H1 (cell line): Measurements from ENCODE around the gene PPP1R3F. TPM values are rescaled to one million over a fixed set of nuclear protein-coding genes. Genes with fewer than 3 reads are reported as not detected.

Experiments used
- ASH2L ChIP-seq: fragments of 200-600, 300-600 bp; sonication (generic); IDR thresholded peaks from one replicate; pipeline ENCODE4 v1.7.1; 2017; ENCODE audit warnings: low read length
- CBX5 ChIP-seq: fragments of 300-800, 300-1000 bp; sonication (generic); IDR thresholded peaks from 2 replicates; pipeline ENCODE4 v1.7.1; 2016; ENCODE audit warnings: antibody characterized with exemption, low read length, low read depth
- CTBP2 ChIP-seq: IDR thresholded peaks from 2 replicates; pipeline ENCODE4 v1.7.0; 2011; ENCODE audit warnings: borderline replicate concordance, mild to moderate bottlenecking, moderate library complexity, mixed read lengths, low read length; ENCODE audit not compliant: insufficient read depth, insufficient read length
- KDM4A ChIP-seq: IDR thresholded peaks from one replicate; pipeline ENCODE4 v1.7.1; 2012; ENCODE audit warnings: low read depth, mild to moderate bottlenecking, moderate library complexity, low read length, inconsistent platforms; ENCODE audit not compliant: severe bottlenecking
- RAD21 ChIP-seq, 2 experiments: IDR thresholded peaks in 1 of 2; conservative IDR thresholded peaks in 1 of 2; 2 replicates each; pipeline ENCODE4 v1.6.1; 2011; ENCODE audit warnings: low read depth in 2 of 2, low read length in 2 of 2, improper control_type of control experiment in 1 of 2, inconsistent platforms in 1 of 2, mild to moderate bottlenecking in 1 of 2, moderate library complexity in 1 of 2
- RFX5 ChIP-seq: IDR thresholded peaks from 2 replicates; pipeline ENCODE4 v1.6.1; 2011; ENCODE audit warnings: low read depth, low read length, improper control_type of control experiment, borderline replicate concordance
- SIX5 ChIP-seq: IDR thresholded peaks from 2 replicates; pipeline ENCODE4 v1.6.1; 2011; ENCODE audit warnings: mild to moderate bottlenecking, low read depth, low read length
- polyA plus RNA-seq, 7 experiments: library from polyadenylated mRNA; depleted of rRNA in 3 of 7; stranded (reverse) in 5 of 7; unstranded in 2 of 7; fragments of >200 nt in 5 of 7; fragments of 200-250 nt in 2 of 7; gene quantifications; 1 replicate in 5 of 7; 2 replicates in 1 of 7; 4 replicates in 1 of 7; pipeline versions ENCODE4 v1.2.1 to v1.2.3, GENCODE V29; 2011 to 2013; ENCODE audit warnings: missing spikeins in 2 of 7, mixed read lengths in 2 of 7
- total RNA-seq: library from RNA; stranded (reverse); fragmentation: NEBNext Ultra II Directional; extraction: Animal tissue kit (Norgen Biotek cat#: 25700); gene quantifications from 2 replicates; pipeline ENCODE4 v1.2.1, GENCODE V29; 2021
- TF ChIP-seq, protein P1 (sequence below): fragments of 300-600 bp; sonication (generic); IDR thresholded peaks from 2 replicates; pipeline ENCODE4 v1.7.1; 2012; ENCODE audit warnings: low read length, moderate library complexity, mild to moderate bottlenecking, inconsistent platforms; ENCODE audit not compliant: insufficient replicate concordance
- TF ChIP-seq, protein P2 (sequence below): IDR thresholded peaks from 2 replicates; pipeline ENCODE4 v1.6.1; 2011; ENCODE audit warnings: low read depth, mild to moderate bottlenecking, low read length; ENCODE audit not compliant: insufficient read depth
- TF ChIP-seq, protein P3 (sequence below): IDR thresholded peaks from 2 replicates; pipeline ENCODE4 v1.6.1; 2011; ENCODE audit warnings: low read length, improper control_type of control experiment

The PPP1R3F gene
- total and polyA plus RNA-seq, 2 of the 8 experiments (the other 6 are each of a cell fraction or from before 2014, with no cell fraction given) = 5.1 to 6.8 TPM

DNA sequence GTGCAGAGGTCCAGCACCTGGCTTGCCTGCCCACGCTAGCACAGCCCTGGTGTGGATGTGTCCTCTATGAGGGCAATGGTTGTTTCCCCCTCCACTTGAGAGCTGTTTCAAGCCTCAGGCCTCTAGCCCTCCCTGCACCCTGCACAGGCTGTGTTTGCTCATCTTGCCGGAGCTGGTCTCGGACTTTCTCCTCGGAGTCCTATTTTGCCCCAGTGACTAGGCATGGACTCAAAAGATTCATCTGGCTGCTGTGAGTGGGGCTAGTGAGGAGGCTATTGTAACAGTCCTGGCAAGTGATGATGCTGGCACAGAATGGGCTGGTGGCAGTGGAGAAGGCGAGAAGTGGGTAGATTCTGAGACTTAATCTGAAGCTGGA lies 10.9 kb upstream of the PPP1R3F start (continued):
- TF ChIP-seq, protein P1, sequence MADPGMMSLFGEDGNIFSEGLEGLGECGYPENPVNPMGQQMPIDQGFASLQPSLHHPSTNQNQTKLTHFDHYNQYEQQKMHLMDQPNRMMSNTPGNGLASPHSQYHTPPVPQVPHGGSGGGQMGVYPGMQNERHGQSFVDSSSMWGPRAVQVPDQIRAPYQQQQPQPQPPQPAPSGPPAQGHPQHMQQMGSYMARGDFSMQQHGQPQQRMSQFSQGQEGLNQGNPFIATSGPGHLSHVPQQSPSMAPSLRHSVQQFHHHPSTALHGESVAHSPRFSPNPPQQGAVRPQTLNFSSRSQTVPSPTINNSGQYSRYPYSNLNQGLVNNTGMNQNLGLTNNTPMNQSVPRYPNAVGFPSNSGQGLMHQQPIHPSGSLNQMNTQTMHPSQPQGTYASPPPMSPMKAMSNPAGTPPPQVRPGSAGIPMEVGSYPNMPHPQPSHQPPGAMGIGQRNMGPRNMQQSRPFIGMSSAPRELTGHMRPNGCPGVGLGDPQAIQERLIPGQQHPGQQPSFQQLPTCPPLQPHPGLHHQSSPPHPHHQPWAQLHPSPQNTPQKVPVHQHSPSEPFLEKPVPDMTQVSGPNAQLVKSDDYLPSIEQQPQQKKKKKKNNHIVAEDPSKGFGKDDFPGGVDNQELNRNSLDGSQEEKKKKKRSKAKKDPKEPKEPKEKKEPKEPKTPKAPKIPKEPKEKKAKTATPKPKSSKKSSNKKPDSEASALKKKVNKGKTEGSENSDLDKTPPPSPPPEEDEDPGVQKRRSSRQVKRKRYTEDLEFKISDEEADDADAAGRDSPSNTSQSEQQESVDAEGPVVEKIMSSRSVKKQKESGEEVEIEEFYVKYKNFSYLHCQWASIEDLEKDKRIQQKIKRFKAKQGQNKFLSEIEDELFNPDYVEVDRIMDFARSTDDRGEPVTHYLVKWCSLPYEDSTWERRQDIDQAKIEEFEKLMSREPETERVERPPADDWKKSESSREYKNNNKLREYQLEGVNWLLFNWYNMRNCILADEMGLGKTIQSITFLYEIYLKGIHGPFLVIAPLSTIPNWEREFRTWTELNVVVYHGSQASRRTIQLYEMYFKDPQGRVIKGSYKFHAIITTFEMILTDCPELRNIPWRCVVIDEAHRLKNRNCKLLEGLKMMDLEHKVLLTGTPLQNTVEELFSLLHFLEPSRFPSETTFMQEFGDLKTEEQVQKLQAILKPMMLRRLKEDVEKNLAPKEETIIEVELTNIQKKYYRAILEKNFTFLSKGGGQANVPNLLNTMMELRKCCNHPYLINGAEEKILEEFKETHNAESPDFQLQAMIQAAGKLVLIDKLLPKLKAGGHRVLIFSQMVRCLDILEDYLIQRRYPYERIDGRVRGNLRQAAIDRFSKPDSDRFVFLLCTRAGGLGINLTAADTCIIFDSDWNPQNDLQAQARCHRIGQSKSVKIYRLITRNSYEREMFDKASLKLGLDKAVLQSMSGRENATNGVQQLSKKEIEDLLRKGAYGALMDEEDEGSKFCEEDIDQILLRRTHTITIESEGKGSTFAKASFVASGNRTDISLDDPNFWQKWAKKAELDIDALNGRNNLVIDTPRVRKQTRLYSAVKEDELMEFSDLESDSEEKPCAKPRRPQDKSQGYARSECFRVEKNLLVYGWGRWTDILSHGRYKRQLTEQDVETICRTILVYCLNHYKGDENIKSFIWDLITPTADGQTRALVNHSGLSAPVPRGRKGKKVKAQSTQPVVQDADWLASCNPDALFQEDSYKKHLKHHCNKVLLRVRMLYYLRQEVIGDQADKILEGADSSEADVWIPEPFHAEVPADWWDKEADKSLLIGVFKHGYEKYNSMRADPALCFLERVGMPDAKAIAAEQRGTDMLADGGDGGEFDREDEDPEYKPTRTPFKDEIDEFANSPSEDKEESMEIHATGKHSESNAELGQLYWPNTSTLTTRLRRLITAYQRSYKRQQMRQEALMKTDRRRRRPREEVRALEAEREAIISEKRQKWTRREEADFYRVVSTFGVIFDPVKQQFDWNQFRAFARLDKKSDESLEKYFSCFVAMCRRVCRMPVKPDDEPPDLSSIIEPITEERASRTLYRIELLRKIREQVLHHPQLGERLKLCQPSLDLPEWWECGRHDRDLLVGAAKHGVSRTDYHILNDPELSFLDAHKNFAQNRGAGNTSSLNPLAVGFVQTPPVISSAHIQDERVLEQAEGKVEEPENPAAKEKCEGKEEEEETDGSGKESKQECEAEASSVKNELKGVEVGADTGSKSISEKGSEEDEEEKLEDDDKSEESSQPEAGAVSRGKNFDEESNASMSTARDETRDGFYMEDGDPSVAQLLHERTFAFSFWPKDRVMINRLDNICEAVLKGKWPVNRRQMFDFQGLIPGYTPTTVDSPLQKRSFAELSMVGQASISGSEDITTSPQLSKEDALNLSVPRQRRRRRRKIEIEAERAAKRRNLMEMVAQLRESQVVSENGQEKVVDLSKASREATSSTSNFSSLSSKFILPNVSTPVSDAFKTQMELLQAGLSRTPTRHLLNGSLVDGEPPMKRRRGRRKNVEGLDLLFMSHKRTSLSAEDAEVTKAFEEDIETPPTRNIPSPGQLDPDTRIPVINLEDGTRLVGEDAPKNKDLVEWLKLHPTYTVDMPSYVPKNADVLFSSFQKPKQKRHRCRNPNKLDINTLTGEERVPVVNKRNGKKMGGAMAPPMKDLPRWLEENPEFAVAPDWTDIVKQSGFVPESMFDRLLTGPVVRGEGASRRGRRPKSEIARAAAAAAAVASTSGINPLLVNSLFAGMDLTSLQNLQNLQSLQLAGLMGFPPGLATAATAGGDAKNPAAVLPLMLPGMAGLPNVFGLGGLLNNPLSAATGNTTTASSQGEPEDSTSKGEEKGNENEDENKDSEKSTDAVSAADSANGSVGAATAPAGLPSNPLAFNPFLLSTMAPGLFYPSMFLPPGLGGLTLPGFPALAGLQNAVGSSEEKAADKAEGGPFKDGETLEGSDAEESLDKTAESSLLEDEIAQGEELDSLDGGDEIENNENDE = no peak
- TF ChIP-seq RFX5 = no peak
- TF ChIP-seq, protein P2, sequence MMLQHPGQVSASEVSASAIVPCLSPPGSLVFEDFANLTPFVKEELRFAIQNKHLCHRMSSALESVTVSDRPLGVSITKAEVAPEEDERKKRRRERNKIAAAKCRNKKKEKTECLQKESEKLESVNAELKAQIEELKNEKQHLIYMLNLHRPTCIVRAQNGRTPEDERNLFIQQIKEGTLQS = no peak
- TF ChIP-seq SIX5 = no peak
- no peak for TF ChIP-seq RAD21 (IDR thresholded peaks at IDR 0.05 in 1 of 2, conservative IDR thresholded peaks at IDR 0.05 in 1 of 2; ENCODE audit: low read depth in 2 of 2, low read length in 2 of 2)
- no peak for TF ChIP-seq CBX5
- no peak for TF ChIP-seq ASH2L
- TF ChIP-seq, protein P3, sequence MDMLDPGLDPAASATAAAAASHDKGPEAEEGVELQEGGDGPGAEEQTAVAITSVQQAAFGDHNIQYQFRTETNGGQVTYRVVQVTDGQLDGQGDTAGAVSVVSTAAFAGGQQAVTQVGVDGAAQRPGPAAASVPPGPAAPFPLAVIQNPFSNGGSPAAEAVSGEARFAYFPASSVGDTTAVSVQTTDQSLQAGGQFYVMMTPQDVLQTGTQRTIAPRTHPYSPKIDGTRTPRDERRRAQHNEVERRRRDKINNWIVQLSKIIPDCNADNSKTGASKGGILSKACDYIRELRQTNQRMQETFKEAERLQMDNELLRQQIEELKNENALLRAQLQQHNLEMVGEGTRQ = no peak
- no peak for TF ChIP-seq KDM4A
- TF ChIP-seq CTBP2 = no peak
